Measurements from ENCODE around the gene NGRN.
"Not testable (repeated sequence)": the region's sequence is repeated elsewhere in the genome, so short reads cannot be mapped to it uniquely, and the experiment has no call there.

The NGRN gene

GRCh38 chr15:90234096-90234988 lies 31.1 kb upstream of the NGRN start, which contains the start of gene GDPGP1:
TSS of gene GDPGP1 (plus strand) at chr15:90234209. CDS start at chr15:90240909, 6,700 bp downstream.
- no peak for DNase-seq

GRCh38 chr15:90239371-90239770 lies 26.1 kb upstream of the NGRN start:
- DNase-seq, result no peak

GRCh38 chr15:90240856-90241255 lies 24.6 kb upstream of the NGRN start:
- DNase-seq, result no peak

- DNase-seq, result no peak
Measured at GRCh38 chr15:90241343-90242192, 23.9 kb upstream of the NGRN start.

GRCh38 chr15:90243943-90244639 lies 21.4 kb upstream of the NGRN start:
- no peak for DNase-seq

- no peak for DNase-seq
Measured at GRCh38 chr15:90248789-90249202, 16.7 kb upstream of the NGRN start.

DNA sequence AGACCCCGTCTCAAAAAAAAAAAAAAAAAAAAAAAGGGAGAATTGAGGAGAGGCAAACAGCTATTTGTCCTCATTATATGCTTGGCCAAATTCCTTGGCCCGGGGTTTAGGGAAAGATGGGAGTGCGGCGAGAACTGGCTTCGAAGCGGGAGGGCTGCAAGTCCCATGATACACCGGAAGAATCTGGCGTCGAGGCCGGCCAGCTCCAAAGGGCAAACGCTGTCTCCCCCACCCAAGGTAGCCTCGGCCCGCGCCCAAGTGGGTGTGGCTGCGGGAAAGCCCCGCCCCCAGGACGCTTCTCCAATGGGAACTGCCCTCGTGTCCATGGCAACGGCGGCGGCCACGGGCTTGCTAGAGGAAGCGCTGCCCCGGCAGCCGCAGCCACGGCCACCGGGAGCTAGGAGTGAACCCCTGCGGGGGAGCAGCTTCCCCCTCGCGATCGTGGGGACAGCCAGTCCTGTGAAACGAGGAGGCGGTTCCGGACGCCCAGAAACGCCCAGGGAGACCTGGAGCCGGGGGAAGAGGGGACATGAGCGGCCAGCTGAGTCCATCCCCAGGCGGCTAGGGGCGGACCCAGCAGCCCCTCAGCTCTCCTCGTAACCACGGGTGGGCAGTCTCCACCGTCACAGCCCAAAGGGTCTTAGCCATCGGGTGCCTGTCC lies 16.1 kb upstream of the NGRN start, which contains the start of gene TTLL13:
TSS of gene TTLL13 (plus strand) at position 354 of the 661 bp plus-strand sequence. CDS start 1,075 bp downstream, outside the sequence.
- peak; percentile 42 for DNase-seq

GRCh38 chr15:90257776-90258175 lies 7.7 kb upstream of the NGRN start:
- DNase-seq, result no peak

- DNase-seq, result peak; percentile 16
Measured at GRCh38 chr15:90259524-90259923, 5.9 kb upstream of the NGRN start.

DNA sequence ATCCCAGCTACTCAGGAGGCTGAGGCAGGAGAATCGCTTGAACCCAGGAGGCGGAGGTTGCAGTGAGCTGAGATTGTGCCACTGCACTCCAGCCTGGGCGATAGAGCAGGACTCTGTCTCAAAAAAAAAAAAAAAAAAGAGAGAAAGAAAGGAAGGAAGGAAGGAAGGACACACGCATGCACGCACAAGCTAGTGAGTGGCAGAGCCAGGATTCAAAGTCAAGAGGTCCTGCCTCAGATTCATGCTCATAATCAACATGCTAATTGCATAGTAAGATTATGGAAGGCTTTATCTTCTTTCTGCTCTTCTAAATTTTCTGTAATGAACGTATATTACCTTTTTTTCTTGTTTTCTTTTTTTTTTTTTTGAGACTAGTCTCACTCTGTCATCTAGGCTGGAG lies 4.7 kb upstream of the NGRN start:
- DNase-seq, result not testable (repeated sequence)

GRCh38 chr15:90261811-90262210 lies 3.7 kb upstream of the NGRN start:
- DNase-seq, result no peak

DNA sequence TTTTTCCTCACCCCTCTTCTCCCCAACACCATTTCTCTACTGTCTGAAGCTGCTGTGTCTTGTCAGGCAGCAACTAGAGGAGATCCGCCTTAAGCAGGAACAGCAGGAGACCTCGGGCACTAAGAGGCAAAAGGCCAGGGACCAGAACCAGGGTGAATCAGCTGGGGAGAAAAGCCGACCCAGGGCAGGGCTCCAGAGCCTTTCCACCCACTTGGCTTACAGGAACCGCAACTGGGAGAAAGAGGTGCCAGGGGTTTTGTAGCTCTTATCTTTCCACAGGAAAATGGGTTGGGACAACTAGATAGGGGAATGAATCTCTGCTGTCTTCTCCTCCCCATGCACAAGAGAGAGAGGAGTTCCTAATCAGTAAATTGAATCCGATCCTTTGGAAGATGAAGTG lies 3.0 kb upstream of the NGRN start:
- no peak for DNase-seq

GRCh38 chr15:90264671-90265070 lies 801 bp upstream of the NGRN start:
- DNase-seq, result peak; percentile 34

- peak; percentile 46 for DNase-seq
Measured at GRCh38 chr15:90266061-90266431, 574 bp downstream of the NGRN start.

- DNase-seq, result peak; percentile 14
Measured at GRCh38 chr15:90266485-90266884, 1.0 kb downstream of the NGRN start.

- DNase-seq, result no peak
Measured at GRCh38 chr15:90268415-90268814, 2.9 kb downstream of the NGRN start.

DNA sequence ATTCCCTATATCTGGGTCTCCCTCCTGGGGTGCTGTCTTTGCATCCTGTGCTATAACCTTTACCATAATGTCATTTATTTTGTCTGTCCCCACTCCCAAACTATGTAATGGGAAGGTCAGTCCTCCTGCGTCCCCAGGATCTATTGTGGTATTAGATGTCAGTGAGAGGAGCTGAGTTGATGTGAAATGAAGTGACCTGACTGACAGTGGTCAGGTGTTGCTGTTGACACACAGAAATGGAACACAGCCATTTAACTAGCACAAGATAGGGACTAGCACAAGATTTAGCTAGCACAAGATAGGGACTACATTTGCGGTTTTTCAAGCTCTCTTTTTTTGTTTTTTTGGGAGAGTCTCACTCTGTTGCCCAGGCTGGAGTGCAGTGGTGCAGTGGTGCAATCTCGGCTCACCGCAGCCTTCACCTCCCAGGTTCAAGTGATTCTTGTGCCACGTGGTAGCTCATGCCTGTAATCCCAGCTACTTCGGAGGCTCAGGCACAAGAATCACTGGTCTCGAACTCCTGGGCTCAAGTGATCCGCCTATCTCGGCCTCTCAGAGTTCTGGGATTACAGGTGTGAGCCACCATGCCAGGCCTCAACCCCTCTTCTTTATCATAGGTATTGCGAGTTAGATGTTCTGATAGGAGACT lies 5.2 kb downstream of the NGRN start:
- no peak for DNase-seq

GRCh38 chr15:90271459-90272166 lies 6.1 kb downstream of the NGRN start:
- DNase-seq, result no peak

GRCh38 chr15:90278467-90278866 lies 13.0 kb downstream of the NGRN start:
- not testable (repeated sequence) for DNase-seq

- DNase-seq, result not testable (repeated sequence)
Measured at GRCh38 chr15:90280743-90281142, 15.3 kb downstream of the NGRN start.

- not testable (repeated sequence) for DNase-seq
Measured at GRCh38 chr15:90281637-90282036, 16.2 kb downstream of the NGRN start.

Measured in CD4-positive, alpha-beta T cell treated with Interleukin-4 for 4 hours (primary cell).